ENCODE measurements around the gene SCD. TPM values are rescaled to one million over a fixed set of nuclear protein-coding genes. Genes with fewer than 3 reads are reported as not detected.

The SCD gene
- total RNA-seq, 1 donor from 2014 or later: 428 TPM

- Histone ChIP-seq H3K9me3 (ENCODE audit: insufficient read depth, low read depth, low read length) (no peaks in the 10 kb centered on the region), H3K4me1 (ENCODE audit: insufficient read depth, low read length) (peaks cover 20% of the 10 kb centered on the region), H3K9ac (ENCODE audit: low read length) (no peak overlapping the region), H2AFZ (ENCODE audit: low read depth, low read length) (no peak overlapping the region), H3K27me3 (ENCODE audit: insufficient read depth, low read length) (no peaks in the 10 kb centered on the region), H3K79me2 (ENCODE audit: insufficient read depth, low read length) (peaks cover 7% of the 10 kb centered on the region), H3K4me3 (ENCODE audit: insufficient read depth, low read depth, low read length) (no peak overlapping the region), H3K27ac (ENCODE audit: low read depth, low read length) (no peak overlapping the region), H3K36me3 (ENCODE audit: insufficient read depth, low read length) (no peaks in the 10 kb centered on the region), H4K20me1 (ENCODE audit: insufficient read depth, low read length) (no peaks in the 10 kb centered on the region), H3K4me2 (ENCODE audit: low read length) (no peak overlapping the region)
- no peak overlapping the region for H3K27ac Mint-ChIP-seq (ENCODE audit: unreplicated experiment)
- H3K36me3 Mint-ChIP-seq (ENCODE audit: low read depth, unreplicated experiment): peaks cover 11% of the 10 kb centered on the region
- no peak for DNase-seq (ENCODE audit: low read depth)
- H3K4me3 Mint-ChIP-seq (ENCODE audit: unreplicated experiment): no peak overlapping the region
- peaks cover 6% of the 10 kb centered on the region for H3K9me3 Mint-ChIP-seq (ENCODE audit: unreplicated experiment)
- H3K4me1 Mint-ChIP-seq (ENCODE audit: low read depth, unreplicated experiment): no peaks in the 10 kb centered on the region
- FAIRE-seq: no peak
- TF ChIP-seq, protein P1, sequence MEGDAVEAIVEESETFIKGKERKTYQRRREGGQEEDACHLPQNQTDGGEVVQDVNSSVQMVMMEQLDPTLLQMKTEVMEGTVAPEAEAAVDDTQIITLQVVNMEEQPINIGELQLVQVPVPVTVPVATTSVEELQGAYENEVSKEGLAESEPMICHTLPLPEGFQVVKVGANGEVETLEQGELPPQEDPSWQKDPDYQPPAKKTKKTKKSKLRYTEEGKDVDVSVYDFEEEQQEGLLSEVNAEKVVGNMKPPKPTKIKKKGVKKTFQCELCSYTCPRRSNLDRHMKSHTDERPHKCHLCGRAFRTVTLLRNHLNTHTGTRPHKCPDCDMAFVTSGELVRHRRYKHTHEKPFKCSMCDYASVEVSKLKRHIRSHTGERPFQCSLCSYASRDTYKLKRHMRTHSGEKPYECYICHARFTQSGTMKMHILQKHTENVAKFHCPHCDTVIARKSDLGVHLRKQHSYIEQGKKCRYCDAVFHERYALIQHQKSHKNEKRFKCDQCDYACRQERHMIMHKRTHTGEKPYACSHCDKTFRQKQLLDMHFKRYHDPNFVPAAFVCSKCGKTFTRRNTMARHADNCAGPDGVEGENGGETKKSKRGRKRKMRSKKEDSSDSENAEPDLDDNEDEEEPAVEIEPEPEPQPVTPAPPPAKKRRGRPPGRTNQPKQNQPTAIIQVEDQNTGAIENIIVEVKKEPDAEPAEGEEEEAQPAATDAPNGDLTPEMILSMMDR (IDR thresholded peaks at IDR 0.05; ENCODE audit: insufficient read depth, low read depth, low read length): no peak
- TF ChIP-seq EZH2 (IDR thresholded peaks at IDR 0.05; ENCODE audit: insufficient read depth, low read length): no peak
- H3K27me3 Mint-ChIP-seq (ENCODE audit: low read depth, unreplicated experiment): no peaks in the 10 kb centered on the region
Observed at GRCh38 chr10:100377830-100378229, 30.8 kb downstream of the SCD start.

DNA sequence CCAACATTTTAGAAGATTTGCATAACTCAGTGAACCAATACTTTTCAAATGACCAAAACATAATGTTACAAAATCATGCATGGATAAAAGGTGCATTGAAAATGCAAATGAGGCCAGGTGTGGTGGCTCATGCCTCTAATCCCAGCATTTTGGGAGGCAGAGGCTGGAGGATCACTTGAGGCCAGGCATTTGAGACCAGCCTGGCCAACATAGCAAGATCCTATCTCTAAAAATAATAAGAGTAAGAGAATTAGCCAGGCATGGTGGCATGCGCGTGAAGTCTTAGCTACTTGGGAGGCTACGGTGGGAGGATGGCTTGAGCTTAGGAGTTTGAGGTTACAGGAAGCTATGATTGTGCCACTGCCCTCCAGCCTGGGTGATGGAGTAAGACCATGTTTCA lies 33.4 kb downstream of the SCD start:
- no peak for FAIRE-seq
- Mint-ChIP-seq H3K27ac (ENCODE audit: unreplicated experiment) (no peak overlapping the region), H3K4me1 (ENCODE audit: low read depth, unreplicated experiment) (no peaks in the 10 kb centered on the region), H3K36me3 (ENCODE audit: low read depth, unreplicated experiment) (peaks cover 16% of the 10 kb centered on the region), H3K9me3 (ENCODE audit: unreplicated experiment) (peaks cover 6% of the 10 kb centered on the region), H3K4me3 (ENCODE audit: unreplicated experiment) (no peak overlapping the region), H3K27me3 (ENCODE audit: low read depth, unreplicated experiment) (no peaks in the 10 kb centered on the region)
- DNase-seq (ENCODE audit: low read depth): no peak
- H2AFZ ChIP-seq (ENCODE audit: low read depth, low read length): no peak overlapping the region
- no peak overlapping the region for H3K4me3 ChIP-seq (ENCODE audit: insufficient read depth, low read depth, low read length)
- H3K36me3 ChIP-seq (ENCODE audit: insufficient read depth, low read length): no peaks in the 10 kb centered on the region
- no peaks in the 10 kb centered on the region for H3K9me3 ChIP-seq (ENCODE audit: insufficient read depth, low read depth, low read length)
- no peak overlapping the region for H3K27ac ChIP-seq (ENCODE audit: low read depth, low read length)
- H4K20me1 ChIP-seq (ENCODE audit: insufficient read depth, low read length): no peaks in the 10 kb centered on the region
- no peaks in the 10 kb centered on the region for H3K27me3 ChIP-seq (ENCODE audit: insufficient read depth, low read length)
- H3K9ac ChIP-seq (ENCODE audit: low read length): no peak overlapping the region
- peaks cover under 1% of the 10 kb centered on the region for H3K4me1 ChIP-seq (ENCODE audit: insufficient read depth, low read length)
- peaks cover 1% of the 10 kb centered on the region for H3K79me2 ChIP-seq (ENCODE audit: insufficient read depth, low read length)
- no peak overlapping the region for H3K4me2 ChIP-seq (ENCODE audit: low read length)
- no peak for TF ChIP-seq EZH2 (IDR thresholded peaks at IDR 0.05; ENCODE audit: insufficient read depth, low read length)
- TF ChIP-seq, protein P1 (IDR thresholded peaks at IDR 0.05; ENCODE audit: insufficient read depth, low read depth, low read length): no peak

DNA sequence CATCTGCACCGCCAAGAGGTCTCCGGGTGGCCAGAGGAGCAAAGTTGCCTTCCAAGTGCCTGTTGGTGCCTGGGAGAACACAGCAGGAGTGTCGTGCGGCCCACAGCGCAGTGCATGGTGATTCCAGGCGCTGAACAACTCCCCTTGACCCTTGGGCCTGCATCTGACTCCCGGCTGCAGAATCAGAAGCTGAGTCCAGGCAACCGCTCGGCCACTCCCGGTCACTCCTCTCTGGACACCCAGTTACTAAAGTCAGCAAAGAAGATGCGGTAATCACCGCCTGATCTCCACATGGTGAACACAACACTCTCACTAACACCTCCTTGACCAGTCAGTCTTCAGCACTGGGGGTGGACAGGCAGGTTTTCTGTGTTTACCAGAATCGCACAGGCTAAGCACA lies 35.5 kb downstream of the SCD start:
- Histone ChIP-seq H3K9me3 (ENCODE audit: insufficient read depth, low read depth, low read length) (no peaks in the 10 kb centered on the region), H2AFZ (ENCODE audit: low read depth, low read length) (no peak overlapping the region), H3K27ac (ENCODE audit: low read depth, low read length) (no peak overlapping the region), H3K9ac (ENCODE audit: low read length) (no peak overlapping the region), H3K4me3 (ENCODE audit: insufficient read depth, low read depth, low read length) (no peak overlapping the region), H3K36me3 (ENCODE audit: insufficient read depth, low read length) (no peaks in the 10 kb centered on the region), H3K79me2 (ENCODE audit: insufficient read depth, low read length) (no peaks in the 10 kb centered on the region), H4K20me1 (ENCODE audit: insufficient read depth, low read length) (no peaks in the 10 kb centered on the region), H3K4me2 (ENCODE audit: low read length) (no peak overlapping the region), H3K4me1 (ENCODE audit: insufficient read depth, low read length) (no peaks in the 10 kb centered on the region), H3K27me3 (ENCODE audit: insufficient read depth, low read length) (no peaks in the 10 kb centered on the region)
- no peak for DNase-seq (ENCODE audit: low read depth)
- Mint-ChIP-seq H3K9me3 (ENCODE audit: unreplicated experiment) (peaks cover 6% of the 10 kb centered on the region), H3K27ac (ENCODE audit: unreplicated experiment) (no peak overlapping the region), H3K27me3 (ENCODE audit: low read depth, unreplicated experiment) (no peaks in the 10 kb centered on the region), H3K36me3 (ENCODE audit: low read depth, unreplicated experiment) (peaks cover 18% of the 10 kb centered on the region), H3K4me1 (ENCODE audit: low read depth, unreplicated experiment) (no peaks in the 10 kb centered on the region), H3K4me3 (ENCODE audit: unreplicated experiment) (no peak overlapping the region)
- no peak for FAIRE-seq
- no peak for TF ChIP-seq EZH2 (IDR thresholded peaks at IDR 0.05; ENCODE audit: insufficient read depth, low read length)
- TF ChIP-seq, protein P1 (IDR thresholded peaks at IDR 0.05; ENCODE audit: insufficient read depth, low read depth, low read length): no peak
